ENCODE results near the gene ZNF462.
"Not testable (repeated sequence)": the region's sequence is repeated elsewhere in the genome, so short reads cannot be mapped to it uniquely, and the experiment has no call there.

ZNF462 gene

GRCh38 chr9:106862821-106863720 lies at the start of gene ZNF462:
TSS of gene ZNF462 (plus strand) at chr9:106863166. CDS start at chr9:106923384, 60,218 bp downstream.
- DNase-seq (ENCODE audit: low spot score) = peak; percentile 31

- no peak for DNase-seq (ENCODE audit: low spot score)
Observed at GRCh38 chr9:106816524-106816923, 46.4 kb upstream of the ZNF462 start.

- no peak for DNase-seq (ENCODE audit: low spot score)
Observed at GRCh38 chr9:106818034-106818433, 44.9 kb upstream of the ZNF462 start.

GRCh38 chr9:106820866-106821265 lies 42.1 kb upstream of the ZNF462 start:
- no peak for DNase-seq (ENCODE audit: low spot score)

GRCh38 chr9:106828070-106828469 lies 34.9 kb upstream of the ZNF462 start:
- DNase-seq (ENCODE audit: low spot score) = no peak

GRCh38 chr9:106828965-106829364 lies 34.0 kb upstream of the ZNF462 start:
- no peak for DNase-seq (ENCODE audit: low spot score)

GRCh38 chr9:106829666-106830408 lies 33.1 kb upstream of the ZNF462 start:
- DNase-seq (ENCODE audit: low spot score) = no peak

- DNase-seq (ENCODE audit: low spot score) = no peak
Observed at GRCh38 chr9:106830527-106831150, 32.3 kb upstream of the ZNF462 start.

GRCh38 chr9:106834888-106835287 lies 28.1 kb upstream of the ZNF462 start:
- no peak for DNase-seq (ENCODE audit: low spot score)

- no peak for DNase-seq (ENCODE audit: low spot score)
Observed at GRCh38 chr9:106835840-106836239, 27.1 kb upstream of the ZNF462 start.

- no peak for DNase-seq (ENCODE audit: low spot score)
Observed at GRCh38 chr9:106843371-106843770, 19.6 kb upstream of the ZNF462 start.

GRCh38 chr9:106846307-106846706 lies 16.7 kb upstream of the ZNF462 start:
- DNase-seq (ENCODE audit: low spot score) = no peak

GRCh38 chr9:106846857-106847256 lies 16.1 kb upstream of the ZNF462 start:
- DNase-seq (ENCODE audit: low spot score) = no peak

- not testable (repeated sequence) for DNase-seq (ENCODE audit: low spot score)
Observed at GRCh38 chr9:106851640-106852039, 11.3 kb upstream of the ZNF462 start.

GRCh38 chr9:106857811-106858470 lies 5.0 kb upstream of the ZNF462 start:
- no peak for DNase-seq (ENCODE audit: low spot score)

- no peak for DNase-seq (ENCODE audit: low spot score)
Observed at GRCh38 chr9:106859957-106860720, 2.8 kb upstream of the ZNF462 start.

- no peak for DNase-seq (ENCODE audit: low spot score)
Observed at GRCh38 chr9:106860721-106861639, 2.0 kb upstream of the ZNF462 start.

- DNase-seq (ENCODE audit: low spot score) = no peak
Observed at GRCh38 chr9:106861640-106862109, 1.3 kb upstream of the ZNF462 start.

GRCh38 chr9:106862110-106862820 lies 701 bp upstream of the ZNF462 start:
- DNase-seq (ENCODE audit: low spot score) = no peak
